Vagina (tissue), 2 donors: Measurements from ENCODE around the gene RCOR3.

Experiments used
- CTCF ChIP-seq, 3 experiments: fragments of 450-650 bp in 2 of 3; fragments of 200-600 bp in 1 of 3; sonication (generic) in 1 of 3; IDR thresholded peaks; one replicate each; pipeline ENCODE4 v1.5.1; 2017 to 2019; ENCODE audit warnings: antibody characterized with exemption in 3 of 3, mild to moderate bottlenecking in 2 of 3, moderate library complexity in 2 of 3
- POLR2A ChIP-seq, 2 donors: fragments of 450-650 bp; IDR thresholded peaks; one replicate each; pipeline ENCODE4 v1.6.1; 2017; ENCODE audit warnings: antibody characterized with exemption in 2 of 2, mild to moderate bottlenecking in 2 of 2, moderate library complexity in 2 of 2
- POLR2AphosphoS5 ChIP-seq, 2 donors: sonication (generic); formaldehyde crosslinking; IDR thresholded peaks; one replicate each; pipeline ENCODE4 v1.9.0; 2017; ENCODE audit warnings: antibody characterized with exemption in 2 of 2, mild to moderate bottlenecking in 2 of 2, low read depth in 1 of 2; ENCODE audit not compliant: insufficient read depth in 1 of 2

- TF ChIP-seq CTCF (IDR thresholded peaks at IDR 0.05), result no peak
- TF ChIP-seq POLR2AphosphoS5 (IDR thresholded peaks at IDR 0.05; ENCODE audit: insufficient read depth in 1 of 2, low read depth in 1 of 2), result no peak
- TF ChIP-seq POLR2A (IDR thresholded peaks at IDR 0.05), result no peak
Observed at GRCh38 chr1:211335522-211336157, 76.5 kb downstream of the RCOR3 start.
